Left ventricle myocardium inferior (tissue), 1 donor: Measurements from ENCODE around the gene GRID1. TPM values are rescaled to one million over a fixed set of nuclear protein-coding genes. Genes with fewer than 3 reads are reported as not detected.
A peak's percentile ranks its signal among the peaks of the same experiment; 100 is the strongest.

Source experiments
- DNase-seq: peaks from one replicate; pipeline ENCODE4 v3.0.0-alpha.2; 2020
- H3K27ac ChIP-seq: fragments of 200-600 bp; replicated peaks from 2 replicates; pipeline ENCODE4 v1.8.0; 2021
- H3K27me3 ChIP-seq: fragments of 200-600 bp; 2 replicates; pipeline ENCODE4 v1.8.0; 2021; ENCODE audit warnings: low read depth
- H3K36me3 ChIP-seq: fragments of 200-600 bp; 2 replicates; pipeline ENCODE4 v1.8.0; 2021
- H3K4me1 ChIP-seq: fragments of 200-600 bp; 2 replicates; pipeline ENCODE4 v1.8.0; 2021
- H3K4me3 ChIP-seq: fragments of 200-600 bp; 2 replicates; pipeline ENCODE4 v1.8.0; 2021; ENCODE audit warnings: mild to moderate bottlenecking, moderate library complexity
- H3K9me3 ChIP-seq: fragments of 200-600 bp; replicated peaks from 2 replicates; pipeline ENCODE4 v1.8.0; 2021
- CTCF ChIP-seq: fragments of 200-600 bp; IDR thresholded peaks from 2 replicates; pipeline ENCODE4 v1.8.0; 2021; ENCODE audit warnings: antibody characterized with exemption, mild to moderate bottlenecking, borderline replicate concordance
- intact Hi-C: fragments of 100-400 bp; cut with micrococcal nuclease; formaldehyde crosslinking; loops from one replicate; pipeline ENCODE4 v1.11.0; 2022
- total RNA-seq: library from RNA; stranded (reverse); fragmentation: NEBNext Ultra II Directional; extraction: Animal tissue kit (Norgen Biotek cat#: 25700); gene quantifications from one replicate; pipeline ENCODE4 v1.2.1, GENCODE V29; 2021
- donor health status: DM: no; HTN: yes; CAD: no; lungs with severe emphysema.

Gene GRID1
- total RNA-seq, 1 donor from 2014 or later = 1.6 TPM

GRCh38 chr10:86411281-86411841 lies 44.8 kb upstream of the GRID1 start:
- peak overlapping the region; percentile 34 for H3K27ac ChIP-seq
- peaks cover 5% of the 10 kb centered on the region for H3K9me3 ChIP-seq
- H3K4me1 ChIP-seq = peaks cover 14% of the 10 kb centered on the region
- DNase-seq = no peak
- TF ChIP-seq CTCF = no peak
- intact Hi-C loops = no loop called here
- H3K36me3 ChIP-seq = no peaks in the 10 kb centered on the region
- no peak overlapping the region for H3K4me3 ChIP-seq
- H3K27me3 ChIP-seq = peaks cover 7% of the 10 kb centered on the region

- Histone ChIP-seq H3K27ac (peak overlapping the region; percentile 16), H3K27me3 (peaks cover 2% of the 10 kb centered on the region), H3K36me3 (no peaks in the 10 kb centered on the region), H3K4me3 (no peak overlapping the region), H3K9me3 (peaks cover 5% of the 10 kb centered on the region), H3K4me1 (peaks cover 14% of the 10 kb centered on the region)
- no peak for DNase-seq
- intact Hi-C loops = no loop called here
- TF ChIP-seq CTCF = no peak
Observed at GRCh38 chr10:86410542-86411124, 44.0 kb upstream of the GRID1 start.

GRCh38 chr10:86409183-86409582 lies 42.6 kb upstream of the GRID1 start:
- intact Hi-C loops = no loop called here
- DNase-seq = no peak
- no peak overlapping the region for H3K4me3 ChIP-seq
- H3K4me1 ChIP-seq = peaks cover 14% of the 10 kb centered on the region
- H3K27ac ChIP-seq = no peak overlapping the region
- no peaks in the 10 kb centered on the region for H3K36me3 ChIP-seq
- H3K27me3 ChIP-seq = no peaks in the 10 kb centered on the region
- peaks cover 11% of the 10 kb centered on the region for H3K9me3 ChIP-seq
- TF ChIP-seq CTCF = no peak

GRCh38 chr10:86403183-86403797 lies 36.7 kb upstream of the GRID1 start:
- no peak overlapping the region for H3K27ac ChIP-seq
- no peak for TF ChIP-seq CTCF
- peaks cover 6% of the 10 kb centered on the region for H3K9me3 ChIP-seq
- H3K27me3 ChIP-seq = peaks cover 17% of the 10 kb centered on the region
- no peak overlapping the region for H3K4me3 ChIP-seq
- no peak for DNase-seq
- H3K36me3 ChIP-seq = no peaks in the 10 kb centered on the region
- intact Hi-C loops = loop anchor here (5.0 kb wide), 1 partner anchor 179 kb away; no protein-coding TSS in a partner anchor
- peaks cover 39% of the 10 kb centered on the region for H3K4me1 ChIP-seq

GRCh38 chr10:86402283-86402941 lies 35.8 kb upstream of the GRID1 start:
- intact Hi-C loops = loop anchor here (5.0 kb wide), 1 partner anchor 180 kb away; no protein-coding TSS in a partner anchor
- no peak for TF ChIP-seq CTCF
- Histone ChIP-seq H3K27me3 (peaks cover 17% of the 10 kb centered on the region), H3K36me3 (no peaks in the 10 kb centered on the region), H3K4me3 (peak overlapping the region; percentile 23), H3K9me3 (peaks cover 6% of the 10 kb centered on the region), H3K27ac (no peak overlapping the region), H3K4me1 (peaks cover 39% of the 10 kb centered on the region)
- no peak for DNase-seq
